GM10248 (cell line): ENCODE measurements around the gene KCNJ5.
A peak's percentile ranks its signal among the peaks of the same experiment; 100 is the strongest.

Source experiments
- CTCF ChIA-PET: fragments of 300-600 bp; sonication (Branson Sonifier 250); formaldehyde crosslinking; extraction: SDS; loops from one replicate; lab custom pipeline; 2021; ENCODE audit warnings: antibody characterized with exemption; lab: Yijun Ruan, JAX
- POLR2A ChIA-PET: fragments of 350-650 bp; sonication (Branson Sonifier 250); formaldehyde crosslinking; extraction: SDS; loops from one replicate; lab custom pipeline; 2020; ENCODE audit warnings: antibody characterized with exemption; lab: Yijun Ruan, JAX
- DNase-seq: peaks from one replicate; pipeline ENCODE4 v3.0.0; 2012; ENCODE audit errors: extremely low spot score
- CTCF ChIP-seq: IDR thresholded peaks from 2 replicates; pipeline ENCODE4 v1.5.1; 2012; ENCODE audit warnings: mild to moderate bottlenecking, low read depth; ENCODE audit errors: extremely low read depth, missing control alignments, control extremely low read depth

KCNJ5 gene

GRCh38 chr11:128905345-128906184 is 14.4 kb downstream of the KCNJ5 start:
- CTCF ChIA-PET: interaction anchor here (0.9 to 5.7 kb wide), 9 partner anchors 11 to 687 kb away, joined by 3 to 45 read pairs (median 4); no protein-coding TSS in a partner anchor
- TF ChIP-seq CTCF: peak; percentile 24
- peak; percentile 61 for DNase-seq
- POLR2A ChIA-PET: interaction anchor here (0.6 kb wide), 1 partner anchor 21 kb away, joined by 5 read pairs; no protein-coding TSS in a partner anchor

- POLR2A ChIA-PET: interaction anchor here (0.6 kb wide), 1 partner anchor 22 kb away, joined by 5 read pairs; no protein-coding TSS in a partner anchor
- no peak for TF ChIP-seq CTCF
- DNase-seq: no peak
- CTCF ChIA-PET: interaction anchor here (0.9 to 5.7 kb wide), 7 partner anchors 10 to 86 kb away, joined by 3 to 45 read pairs (median 4); no protein-coding TSS in a partner anchor
Measured at GRCh38 chr11:128906185-128907050, 15.3 kb downstream of the KCNJ5 start.

- no peak for TF ChIP-seq CTCF
- ChIA-PET POLR2A (no interaction called here), CTCF (interaction anchor here (1.0 to 5.7 kb wide), 3 partner anchors 22 to 31 kb away, joined by 3 to 45 read pairs (median 3); no protein-coding TSS in a partner anchor)
- DNase-seq: no peak
Measured at GRCh38 chr11:128907585-128907984, 16.4 kb downstream of the KCNJ5 start.

DNA sequence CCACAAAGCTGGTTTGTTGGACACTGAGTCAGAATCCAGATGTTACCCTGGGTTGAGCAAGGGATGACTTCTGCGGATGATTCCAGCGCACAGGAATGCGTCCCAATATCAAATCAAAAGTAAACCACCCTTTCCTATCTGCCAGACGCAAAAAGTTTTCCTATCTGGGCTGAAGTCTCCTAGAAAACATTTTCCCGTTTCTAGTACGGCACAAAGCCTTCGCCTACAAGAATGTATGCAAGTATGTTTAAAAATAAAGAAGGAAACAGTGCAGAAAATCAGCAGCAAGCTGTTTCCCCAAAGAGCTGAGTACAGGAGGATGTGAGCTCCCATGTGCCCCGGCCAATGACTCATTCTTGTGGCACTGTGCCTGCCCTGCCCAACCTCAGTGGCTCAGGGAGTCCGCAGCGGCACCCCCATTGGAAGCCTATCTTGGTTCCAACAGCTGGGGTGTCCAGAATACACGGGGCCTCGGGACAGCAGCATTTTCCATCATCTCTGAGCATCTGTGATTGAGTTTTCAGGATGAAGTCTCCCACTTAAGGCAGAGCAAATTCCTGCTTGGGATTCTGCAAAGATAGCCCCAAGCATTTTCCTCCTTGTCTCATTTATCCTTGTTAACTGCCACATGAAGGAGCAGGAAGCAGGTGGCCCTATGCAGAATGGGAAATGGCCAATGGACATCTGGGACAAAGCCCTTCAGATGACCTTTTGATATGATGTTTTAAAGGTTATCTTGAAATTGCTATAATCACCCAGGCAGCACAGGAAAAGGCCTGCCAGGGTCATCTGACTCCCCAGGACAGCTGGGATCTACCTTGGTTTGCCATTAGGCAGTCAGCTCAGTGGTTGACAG is 17.5 kb downstream of the KCNJ5 start:
- ChIA-PET POLR2A (no interaction called here), CTCF (interaction anchor here (1.0 to 1.8 kb wide), 3 partner anchors 23 to 48 kb away, joined by 3 to 6 read pairs (median 3); no protein-coding TSS in a partner anchor)
- no peak for TF ChIP-seq CTCF
- DNase-seq: no peak

DNA sequence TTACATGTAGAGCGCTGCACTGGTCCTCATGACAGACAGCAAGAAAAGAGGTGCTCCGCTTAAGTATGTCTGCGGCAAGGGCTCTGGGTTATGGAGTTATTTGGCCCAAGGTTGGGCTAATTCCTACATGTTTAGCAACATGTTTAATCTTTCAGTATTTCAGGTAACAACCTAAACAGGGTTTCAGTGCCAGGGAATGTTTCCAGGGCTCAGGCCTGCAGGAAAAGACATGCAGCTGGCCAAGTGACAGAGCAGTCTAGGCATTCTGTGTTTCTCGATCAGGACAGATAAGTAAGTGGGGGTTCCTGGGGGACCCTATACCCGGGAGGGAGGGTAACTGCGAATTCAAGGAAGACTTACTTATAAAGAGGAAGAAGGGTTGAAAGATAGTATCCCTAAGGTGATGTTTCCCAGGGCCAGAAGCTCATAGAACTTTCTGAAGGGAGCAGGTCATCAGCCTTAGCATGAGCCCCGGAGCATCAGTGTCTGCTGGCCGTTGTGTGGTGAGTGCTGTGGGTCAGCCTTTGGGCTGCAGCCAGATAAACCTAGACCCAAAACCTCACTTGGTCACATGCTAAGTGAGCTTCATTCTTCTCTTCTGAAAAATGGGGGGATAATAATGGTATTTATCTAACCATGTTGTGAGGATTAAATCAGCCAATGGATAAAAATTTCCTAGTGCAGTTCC is 18.4 kb downstream of the KCNJ5 start:
- CTCF ChIA-PET: interaction anchor here (1.3 to 1.8 kb wide), 2 partner anchors 24 to 47 kb away, joined by 5 to 6 read pairs; no protein-coding TSS in a partner anchor
- no peak for TF ChIP-seq CTCF
- DNase-seq: no peak
- POLR2A ChIA-PET: no interaction called here
